ENCODE measurements around the gene NCAPG2.

- TF ChIP-seq CTCF (IDR thresholded peaks at IDR 0.05) (no peak), POLR2A (IDR thresholded peaks at IDR 0.05) (no peak)
Observed at GRCh38 chr7:158620839-158621441, 83.7 kb downstream of the NCAPG2 start.
